Loucy (cell line): ENCODE data around the gene ADAMTSL2.

Source experiments
- H2AFZ ChIP-seq: fragments of 200-600 bp; sonication (generic); 2 replicates; pipeline ENCODE4 v1.6.0; 2016; ENCODE audit warnings: antibody characterized with exemption, mild to moderate bottlenecking, low read length, moderate library complexity
- H3F3A ChIP-seq: fragments of 200-600 bp; 2 replicates; pipeline ENCODE4 v1.6.0; 2016; ENCODE audit warnings: antibody characterized with exemption, low read depth, mild to moderate bottlenecking
- H3K27me3 ChIP-seq: fragments of 200-600 bp; sonication (generic); 2 replicates; pipeline ENCODE4 v1.6.1; 2014; ENCODE audit warnings: low read length, mild to moderate bottlenecking; ENCODE audit not compliant: insufficient read depth, poor library complexity, severe bottlenecking
- H3K36me3 ChIP-seq: fragments of 200-600 bp; sonication (generic); 2 replicates; pipeline ENCODE4 v1.6.1; 2016; ENCODE audit warnings: low read length; ENCODE audit not compliant: insufficient read depth
- H3K4me1 ChIP-seq: fragments of 200-600 bp; sonication (generic); 2 replicates; pipeline ENCODE4 v1.5.1; 2014; ENCODE audit warnings: low read length, mild to moderate bottlenecking; ENCODE audit not compliant: insufficient read depth, poor library complexity, severe bottlenecking
- H3K4me2 ChIP-seq: fragments of 200-600 bp; sonication (generic); 2 replicates; pipeline ENCODE4 v1.6.0; 2014; ENCODE audit warnings: antibody characterized with exemption, low read length, low read depth, mild to moderate bottlenecking; ENCODE audit not compliant: poor library complexity, severe bottlenecking
- H3K4me3 ChIP-seq: fragments of 200-600 bp; sonication (generic); 2 replicates; pipeline ENCODE4 v1.5.1; 2014; ENCODE audit warnings: low read length, mild to moderate bottlenecking, mixed read lengths; ENCODE audit not compliant: poor library complexity, severe bottlenecking
- H3K79me2 ChIP-seq: fragments of 200-600 bp; sonication (generic); 2 replicates; pipeline ENCODE4 v1.6.1; 2014; ENCODE audit warnings: low read length; ENCODE audit not compliant: insufficient read depth
- H3K9ac ChIP-seq: fragments of 200-600 bp; sonication (generic); 2 replicates; pipeline ENCODE4 v1.6.0; 2014; ENCODE audit warnings: mild to moderate bottlenecking, low read depth, low read length, moderate library complexity; ENCODE audit not compliant: poor library complexity, severe bottlenecking
- H3K9me2 ChIP-seq: fragments of 200-600 bp; sonication (generic); replicated peaks from 2 replicates; pipeline ENCODE4 v1.6.1; 2016; ENCODE audit warnings: low read depth, low read length, mixed read lengths
- H3K9me3 ChIP-seq: fragments of 200-600 bp; sonication (generic); 2 replicates; pipeline ENCODE4 v1.6.1; 2014; ENCODE audit warnings: mild to moderate bottlenecking, antibody characterized with exemption, low read length, low read depth; ENCODE audit not compliant: insufficient read depth
- H4K20me1 ChIP-seq: fragments of 200-600 bp; sonication (generic); 2 replicates; pipeline ENCODE4 v1.6.0; 2014; ENCODE audit warnings: antibody characterized with exemption, low read length, mild to moderate bottlenecking; ENCODE audit not compliant: insufficient read depth, poor library complexity, severe bottlenecking
- EZH2phosphoT487 ChIP-seq: fragments of 200-600 bp; IDR thresholded peaks from 2 replicates; pipeline ENCODE4 v1.6.1; 2018; ENCODE audit warnings: antibody characterized with exemption, mild to moderate bottlenecking, moderate library complexity, borderline replicate concordance
- TF ChIP-seq, protein P1 (sequence below): fragments of 200-600 bp; sonication (generic); conservative IDR thresholded peaks from 2 replicates; pipeline ENCODE4 v1.5.1; 2014; ENCODE audit warnings: mild to moderate bottlenecking, antibody characterized with exemption, low read length

Gene ADAMTSL2

DNA sequence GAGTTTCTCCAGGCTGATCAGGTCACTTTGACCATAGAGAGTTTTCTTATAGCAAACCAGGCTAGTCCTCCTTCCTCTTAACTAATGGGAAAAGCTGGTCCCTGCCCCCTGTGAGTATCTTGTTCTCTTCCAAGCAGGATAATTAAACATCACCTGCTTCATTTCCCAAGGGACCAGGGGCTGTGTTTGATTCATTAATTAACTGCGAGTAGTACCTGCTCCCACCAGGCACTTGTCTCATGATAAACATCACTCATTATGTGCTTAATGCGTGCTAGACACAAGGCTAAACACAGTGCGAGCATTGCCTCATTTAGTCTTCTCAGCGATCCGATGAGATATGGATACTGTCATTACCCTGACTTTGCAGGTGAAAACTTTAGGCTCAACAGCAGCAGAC, 76.3 kb downstream of the ADAMTSL2 start:
- H3K4me1 ChIP-seq: no peaks in the 10 kb centered on the region
- H3K4me3 ChIP-seq: no peak overlapping the region
- H3K9ac ChIP-seq: no peak overlapping the region
- H3K9me3 ChIP-seq: no peaks in the 10 kb centered on the region
- H4K20me1 ChIP-seq: no peaks in the 10 kb centered on the region
- TF ChIP-seq EZH2phosphoT487: no peak
- TF ChIP-seq, protein P1, sequence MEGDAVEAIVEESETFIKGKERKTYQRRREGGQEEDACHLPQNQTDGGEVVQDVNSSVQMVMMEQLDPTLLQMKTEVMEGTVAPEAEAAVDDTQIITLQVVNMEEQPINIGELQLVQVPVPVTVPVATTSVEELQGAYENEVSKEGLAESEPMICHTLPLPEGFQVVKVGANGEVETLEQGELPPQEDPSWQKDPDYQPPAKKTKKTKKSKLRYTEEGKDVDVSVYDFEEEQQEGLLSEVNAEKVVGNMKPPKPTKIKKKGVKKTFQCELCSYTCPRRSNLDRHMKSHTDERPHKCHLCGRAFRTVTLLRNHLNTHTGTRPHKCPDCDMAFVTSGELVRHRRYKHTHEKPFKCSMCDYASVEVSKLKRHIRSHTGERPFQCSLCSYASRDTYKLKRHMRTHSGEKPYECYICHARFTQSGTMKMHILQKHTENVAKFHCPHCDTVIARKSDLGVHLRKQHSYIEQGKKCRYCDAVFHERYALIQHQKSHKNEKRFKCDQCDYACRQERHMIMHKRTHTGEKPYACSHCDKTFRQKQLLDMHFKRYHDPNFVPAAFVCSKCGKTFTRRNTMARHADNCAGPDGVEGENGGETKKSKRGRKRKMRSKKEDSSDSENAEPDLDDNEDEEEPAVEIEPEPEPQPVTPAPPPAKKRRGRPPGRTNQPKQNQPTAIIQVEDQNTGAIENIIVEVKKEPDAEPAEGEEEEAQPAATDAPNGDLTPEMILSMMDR: no peak
- no peaks in the 10 kb centered on the region for H3K36me3 ChIP-seq
- H3K4me2 ChIP-seq: no peak overlapping the region
- H3K9me2 ChIP-seq: no peaks in the 10 kb centered on the region
- no peaks in the 10 kb centered on the region for H3K27me3 ChIP-seq
- no peaks in the 10 kb centered on the region for H3K79me2 ChIP-seq
- no peak overlapping the region for H2AFZ ChIP-seq
- H3F3A ChIP-seq: no peaks in the 10 kb centered on the region

DNA sequence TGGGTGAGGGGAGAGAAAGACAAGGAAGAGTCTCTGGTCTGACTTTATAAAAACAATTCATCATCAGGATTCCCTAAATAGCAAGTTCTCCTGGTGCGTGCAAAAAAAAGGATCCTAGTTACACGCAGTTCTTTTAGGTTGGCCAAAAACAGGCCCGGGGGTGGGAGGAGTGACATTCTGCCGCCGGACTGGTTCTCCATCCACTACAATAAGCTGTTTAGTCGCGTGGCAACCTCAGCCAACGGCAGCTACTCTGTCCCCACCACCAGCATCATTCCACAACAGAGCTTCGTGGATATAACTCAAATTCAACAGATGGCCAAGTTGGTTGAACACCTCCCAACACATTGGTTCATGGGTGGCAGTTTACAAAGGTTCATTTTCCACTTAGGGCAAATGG, 77.5 kb downstream of the ADAMTSL2 start:
- Histone ChIP-seq H3K79me2 (no peaks in the 10 kb centered on the region), H3K4me3 (no peak overlapping the region), H3F3A (no peaks in the 10 kb centered on the region), H3K9ac (no peak overlapping the region), H3K4me1 (no peaks in the 10 kb centered on the region), H2AFZ (no peak overlapping the region), H3K36me3 (no peaks in the 10 kb centered on the region), H3K27me3 (no peaks in the 10 kb centered on the region), H3K9me2 (no peaks in the 10 kb centered on the region), H3K4me2 (no peak overlapping the region), H3K9me3 (no peaks in the 10 kb centered on the region), H4K20me1 (no peaks in the 10 kb centered on the region)
- TF ChIP-seq, protein P1: no peak
- TF ChIP-seq EZH2phosphoT487: no peak

DNA sequence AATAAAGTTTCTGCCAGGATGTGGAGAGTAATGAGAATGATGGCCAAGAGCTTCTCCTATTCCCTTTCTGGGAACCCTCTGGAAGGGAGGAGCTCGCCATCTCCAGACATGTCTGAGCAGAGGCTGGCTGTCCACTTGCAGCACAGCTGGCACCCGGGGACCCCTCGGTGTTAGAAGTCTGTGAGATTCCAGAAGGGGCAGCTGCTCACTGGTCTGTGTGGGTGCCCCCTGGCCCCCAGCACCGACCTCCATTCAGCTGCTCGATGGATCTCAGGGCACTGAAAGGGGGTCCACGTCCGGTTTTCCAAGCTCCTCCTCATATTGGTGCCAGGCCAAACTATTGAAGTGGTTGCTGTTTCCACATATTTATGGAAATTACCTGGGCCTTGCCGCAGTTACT, 78.3 kb downstream of the ADAMTSL2 start:
- Histone ChIP-seq H3K4me1 (no peaks in the 10 kb centered on the region), H3F3A (no peaks in the 10 kb centered on the region), H3K36me3 (no peaks in the 10 kb centered on the region), H3K4me3 (no peak overlapping the region), H3K9me2 (no peaks in the 10 kb centered on the region), H3K27me3 (no peaks in the 10 kb centered on the region), H3K79me2 (no peaks in the 10 kb centered on the region), H3K9ac (no peak overlapping the region), H3K4me2 (no peak overlapping the region), H4K20me1 (no peaks in the 10 kb centered on the region), H2AFZ (no peak overlapping the region), H3K9me3 (no peaks in the 10 kb centered on the region)
- TF ChIP-seq, protein P1: no peak
- no peak for TF ChIP-seq EZH2phosphoT487
